Muscle of leg (tissue), 11 donors: ENCODE results near the gene HTRA3. TPM values are rescaled to one million over a fixed set of nuclear protein-coding genes. Genes with fewer than 3 reads are reported as not detected.
"Not testable (repeated sequence)": the region's sequence is repeated elsewhere in the genome, so short reads cannot be mapped to it uniquely, and the experiment has no call there.

Source experiments
- DNase-seq: peaks from one replicate; pipeline ENCODE4 v3.0.0; 2013
- H3K27ac ChIP-seq: one replicate; pipeline ENCODE4 v1.5.1; 2013; ENCODE audit warnings: mild to moderate bottlenecking, low read length, control low read depth
- H3K27me3 ChIP-seq: one replicate; pipeline ENCODE4 v1.6.1; 2013; ENCODE audit warnings: low read length; ENCODE audit not compliant: control insufficient read depth, insufficient read depth
- H3K36me3 ChIP-seq: one replicate; pipeline ENCODE4 v1.6.1; 2013; ENCODE audit warnings: low read length; ENCODE audit not compliant: control insufficient read depth, insufficient read depth
- H3K4me1 ChIP-seq: one replicate; pipeline ENCODE4 v1.6.1; 2013; ENCODE audit warnings: low read length; ENCODE audit not compliant: control insufficient read depth, insufficient read depth
- H3K4me3 ChIP-seq: one replicate; pipeline ENCODE4 v1.5.1; 2013; ENCODE audit warnings: low read length, control low read depth
- H3K9me3 ChIP-seq: replicated peaks from 2 replicates; pipeline ENCODE4 v1.6.1; 2013; ENCODE audit warnings: low read depth, low read length; ENCODE audit not compliant: control insufficient read depth
- WGBS: methylation state at CpG from one replicate; pipeline ENCODE4 v1.1.5; 2013; ENCODE audit warnings: missing lambda C conversion rate; ENCODE audit not compliant: insufficient coverage; 5-methylcytosine and 5-hydroxymethylcytosine counted together
- polyA plus RNA-seq, 8 donors: library from polyadenylated mRNA; unstranded; fragments of 120-200 nt; gene quantifications; one replicate each; pipeline versions ENCODE4 v1.2.1 to v1.2.3, GENCODE V29; 2013; ENCODE audit warnings: inconsistent platforms in 1 of 8, low replicate concordance in 1 of 8; ENCODE audit not compliant: insufficient read length in 8 of 8, insufficient read depth in 1 of 8
- total RNA-seq: library from RNA; stranded (reverse); fragments of 120-200 nt; gene quantifications from one replicate; pipeline ENCODE4 v1.2.4, GENCODE V29; 2013

HTRA3 gene
- total and polyA plus RNA-seq, 9 donors: 40.7 to 87.4 (median 61.2) TPM

DNA sequence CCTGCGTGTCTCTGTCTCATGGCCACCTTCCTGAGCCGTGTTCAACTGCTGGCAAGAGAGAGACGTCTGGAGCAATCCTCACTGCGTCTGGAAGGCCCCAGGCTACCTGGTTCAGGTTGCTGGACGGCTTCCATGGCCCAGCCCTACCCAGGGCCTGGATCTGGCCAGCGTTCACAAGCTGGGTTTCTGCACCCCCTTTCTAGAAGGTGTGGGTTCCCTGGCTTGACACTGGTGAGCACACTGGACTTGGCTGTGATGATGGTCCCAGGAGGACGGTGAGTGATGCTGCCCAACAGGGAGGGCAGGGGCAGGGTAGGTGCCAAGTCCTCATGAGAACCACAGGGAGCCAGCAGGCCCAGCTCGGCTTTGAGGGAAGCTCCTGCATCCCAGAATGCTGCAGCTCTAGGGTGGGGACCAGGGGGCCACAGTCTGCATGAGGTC, 63.4 kb downstream of the HTRA3 start:
- 77% methylated on average over 8 of the region's 8 CpGs for WGBS
- Histone ChIP-seq H3K36me3 (no peaks in the 10 kb centered on the region), H3K4me1 (peaks cover 22% of the 10 kb centered on the region), H3K27me3 (peaks cover 2% of the 10 kb centered on the region), H3K4me3 (no peak overlapping the region), H3K27ac (no peak overlapping the region), H3K9me3 (no peaks in the 10 kb centered on the region)
- no peak for DNase-seq

DNA sequence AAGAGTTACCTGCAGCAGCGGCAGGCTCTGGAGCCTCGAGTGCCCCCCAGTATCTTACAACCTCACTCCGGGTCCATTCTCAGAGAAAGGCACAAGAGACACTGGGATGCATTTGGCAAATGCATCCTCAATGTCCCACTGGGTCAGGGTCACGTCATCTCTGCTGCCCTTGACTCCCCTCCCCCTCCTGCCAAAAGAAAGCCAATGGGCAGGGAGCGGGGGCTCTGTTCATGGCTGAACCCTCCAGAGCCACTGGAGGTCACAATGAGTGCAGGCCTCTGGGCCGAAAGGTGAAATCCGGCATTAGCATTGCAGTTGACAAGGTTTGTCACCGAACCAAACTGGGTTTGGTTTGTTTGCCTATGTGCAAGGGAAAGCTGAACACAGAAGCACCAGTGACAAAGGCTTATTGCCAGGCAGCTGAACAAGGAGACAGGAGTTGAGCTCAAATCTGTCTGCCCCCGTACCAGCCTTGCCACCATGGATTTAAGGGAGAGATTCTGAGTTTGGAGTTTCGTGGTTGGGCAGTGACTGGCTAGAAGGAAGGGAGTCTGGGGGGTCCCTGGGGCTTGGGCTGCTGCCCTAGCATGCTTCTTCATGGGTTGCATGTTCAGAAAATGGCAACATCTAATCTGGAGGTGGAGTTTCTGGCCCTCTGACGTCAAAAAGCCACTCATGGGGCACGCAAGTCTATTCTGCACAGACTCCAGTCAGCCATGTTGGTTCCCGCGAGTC, 64.3 kb downstream of the HTRA3 start:
- no peak for DNase-seq
- no peaks in the 10 kb centered on the region for H3K36me3 ChIP-seq
- no peak overlapping the region for H3K27ac ChIP-seq
- no peaks in the 10 kb centered on the region for H3K9me3 ChIP-seq
- H3K4me3 ChIP-seq: no peak overlapping the region
- H3K4me1 ChIP-seq: peaks cover 22% of the 10 kb centered on the region
- WGBS: 85% methylated on average over 14 of the region's 14 CpGs
- H3K27me3 ChIP-seq: no peaks in the 10 kb centered on the region

DNA sequence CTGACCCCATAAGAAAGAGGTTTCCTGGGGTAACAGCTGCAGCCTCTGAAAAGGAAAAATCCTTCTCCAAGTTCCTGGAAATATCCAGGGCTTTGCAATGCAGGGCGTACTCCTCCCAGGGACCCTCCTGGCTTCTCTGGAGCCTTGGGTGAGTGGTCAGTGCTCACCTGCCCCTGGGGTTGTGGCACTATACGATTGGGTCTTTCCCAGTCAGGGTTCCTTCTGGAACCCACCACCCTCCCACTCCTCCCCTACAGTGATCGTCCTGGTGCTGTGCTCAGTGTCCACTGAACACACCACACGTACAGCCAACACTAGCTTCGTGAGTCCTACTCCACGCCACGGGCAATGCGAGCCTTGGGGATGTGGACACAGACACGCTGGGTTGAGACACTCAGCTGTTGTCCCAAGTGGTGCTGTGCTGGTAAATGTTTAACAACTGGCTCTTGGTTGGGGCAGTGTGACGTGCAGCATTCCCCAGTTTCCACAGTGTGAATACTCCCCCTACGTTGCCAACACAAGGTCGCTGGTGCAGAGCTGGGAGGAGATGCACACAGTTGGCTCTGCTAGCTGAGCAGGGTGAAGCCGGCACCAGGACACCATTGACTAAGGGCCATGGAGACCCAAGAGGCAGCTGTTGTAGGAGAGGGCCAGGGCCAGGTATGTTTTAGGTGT, 65.4 kb downstream of the HTRA3 start:
- WGBS: 92% methylated on average over 12 of the region's 13 CpGs
- H3K27me3 ChIP-seq: no peaks in the 10 kb centered on the region
- H3K9me3 ChIP-seq: no peaks in the 10 kb centered on the region
- no peak overlapping the region for H3K4me3 ChIP-seq
- peaks cover 17% of the 10 kb centered on the region for H3K4me1 ChIP-seq
- no peak overlapping the region for H3K27ac ChIP-seq
- no peak for DNase-seq
- H3K36me3 ChIP-seq: no peaks in the 10 kb centered on the region

DNA sequence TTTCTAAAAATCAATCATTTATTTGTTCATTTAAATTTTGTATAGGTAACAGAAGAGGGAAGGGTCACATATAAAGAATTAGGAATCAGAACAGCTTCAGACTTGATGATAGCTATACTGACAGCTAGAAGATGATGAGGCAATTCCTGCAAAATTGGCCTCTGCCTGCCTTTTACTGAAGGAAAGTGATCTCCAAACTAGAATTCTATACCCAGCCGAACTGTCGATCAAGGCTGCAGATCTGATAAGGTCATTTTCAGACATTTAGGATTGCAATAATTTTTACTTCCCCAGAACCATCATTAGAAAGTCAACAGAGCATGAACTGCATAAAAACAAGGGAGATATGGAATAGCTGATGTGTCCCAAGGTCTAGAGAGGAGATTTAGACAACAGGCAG, 66.3 kb downstream of the HTRA3 start:
- Histone ChIP-seq H3K27me3 (no peaks in the 10 kb centered on the region), H3K4me3 (no peak overlapping the region), H3K27ac (no peak overlapping the region), H3K36me3 (no peaks in the 10 kb centered on the region), H3K9me3 (no peaks in the 10 kb centered on the region), H3K4me1 (peaks cover 13% of the 10 kb centered on the region)
- 90% methylated on average over 2 of the region's 2 CpGs for WGBS
- DNase-seq: no peak

DNA sequence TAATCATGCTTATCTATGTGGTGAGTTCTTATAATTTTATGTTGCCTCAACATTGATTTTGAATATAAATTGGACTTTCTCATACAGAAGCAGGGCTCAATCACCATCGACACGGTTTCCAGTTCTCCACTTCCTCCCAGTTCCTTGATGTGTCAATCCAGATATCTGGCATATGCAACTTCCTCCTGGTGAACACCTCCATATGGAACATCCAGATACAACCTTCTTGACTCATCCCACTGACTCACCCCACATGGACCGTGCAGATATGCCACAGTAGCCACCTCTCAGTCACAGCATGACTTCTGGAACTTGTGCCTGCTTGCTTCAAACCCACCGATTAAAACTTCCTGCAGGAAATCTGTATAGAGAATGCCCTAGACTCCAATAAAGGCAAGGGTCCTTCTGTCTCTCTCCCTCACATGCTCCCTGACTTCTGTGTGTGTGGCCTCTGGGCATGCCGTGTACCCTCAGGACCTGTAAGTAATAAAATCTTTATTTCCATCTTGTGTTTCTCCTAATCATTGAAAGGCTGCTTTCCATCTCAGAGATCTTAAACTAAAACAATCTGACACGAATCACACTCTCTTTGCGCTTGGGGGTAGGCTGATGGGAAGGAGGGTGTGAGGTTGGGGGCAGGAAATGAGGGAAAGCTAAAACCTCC, 67.0 kb downstream of the HTRA3 start:
- Histone ChIP-seq H3K4me3 (no peak overlapping the region), H3K27ac (no peak overlapping the region), H3K27me3 (no peaks in the 10 kb centered on the region), H3K4me1 (peaks cover 13% of the 10 kb centered on the region), H3K36me3 (no peaks in the 10 kb centered on the region), H3K9me3 (no peaks in the 10 kb centered on the region)
- 85% methylated on average over 5 of the region's 7 CpGs for WGBS
- no peak for DNase-seq

DNA sequence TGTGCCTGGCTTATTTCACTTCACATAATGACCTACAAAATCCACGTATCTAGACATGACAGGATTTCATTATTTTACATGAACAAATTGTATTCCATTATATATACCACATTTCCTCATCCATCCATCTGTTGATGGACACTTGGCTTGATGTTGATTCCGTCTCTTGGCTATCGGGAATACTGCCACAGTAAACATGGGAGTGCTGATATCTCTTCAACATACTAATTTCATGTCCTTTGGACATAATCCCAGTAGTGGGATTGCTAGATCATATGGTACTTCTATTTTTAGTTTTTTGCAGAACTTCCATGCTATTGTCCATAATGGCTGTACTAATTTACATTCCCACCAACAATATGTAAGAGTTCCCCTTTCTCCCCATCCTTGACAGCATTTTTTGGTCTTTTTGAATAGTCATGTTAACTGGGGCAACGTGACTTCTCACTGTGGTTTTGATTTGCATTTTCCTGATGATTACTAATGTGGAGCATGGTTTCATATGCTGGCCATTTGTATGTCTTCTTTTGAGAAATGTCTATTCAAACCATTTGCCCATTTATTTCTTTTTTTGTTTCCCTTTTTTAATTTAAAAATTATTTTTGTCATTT, 68.9 kb downstream of the HTRA3 start:
- whole genome bisulfite sequencing: no CpG with 5 or more reads among the region's 4 CpGs
- peaks cover 26% of the 10 kb centered on the region for H3K4me1 ChIP-seq
- H3K9me3 ChIP-seq: no peaks in the 10 kb centered on the region
- H3K27me3 ChIP-seq: no peaks in the 10 kb centered on the region
- H3K27ac ChIP-seq: no peak overlapping the region
- DNase-seq: no peak
- H3K4me3 ChIP-seq: no peak overlapping the region
- no peaks in the 10 kb centered on the region for H3K36me3 ChIP-seq

DNA sequence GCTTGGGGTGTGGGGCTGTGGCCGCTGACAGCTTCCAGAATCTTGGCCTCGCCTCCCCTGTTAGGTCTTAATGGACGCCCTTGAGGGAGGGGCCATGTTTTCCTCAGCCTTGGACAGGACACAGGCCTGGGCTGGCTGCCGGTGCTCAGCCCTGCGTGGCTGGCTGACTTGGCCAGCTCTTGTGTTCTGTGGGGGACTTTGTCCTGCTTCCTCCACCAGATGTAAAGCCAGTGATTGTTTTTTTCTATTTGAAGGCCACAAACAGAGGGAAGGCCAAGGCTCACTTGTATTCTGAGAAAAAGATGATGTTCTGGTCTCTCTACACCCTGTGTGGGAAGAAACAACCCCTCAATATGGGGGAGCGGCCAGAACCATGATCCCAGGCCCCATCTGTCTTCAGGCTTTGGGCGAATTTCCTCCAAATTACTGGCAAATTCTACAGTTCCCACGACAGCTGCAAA, 71.3 kb downstream of the HTRA3 start:
- H3K27ac ChIP-seq: peak overlapping the region; percentile 83
- peaks cover 38% of the 10 kb centered on the region for H3K4me1 ChIP-seq
- DNase-seq: peak; percentile 99
- WGBS: 0% methylated on average over 3 of the region's 8 CpGs
- H3K4me3 ChIP-seq: no peak overlapping the region
- H3K27me3 ChIP-seq: no peaks in the 10 kb centered on the region
- H3K36me3 ChIP-seq: no peaks in the 10 kb centered on the region
- no peaks in the 10 kb centered on the region for H3K9me3 ChIP-seq

DNA sequence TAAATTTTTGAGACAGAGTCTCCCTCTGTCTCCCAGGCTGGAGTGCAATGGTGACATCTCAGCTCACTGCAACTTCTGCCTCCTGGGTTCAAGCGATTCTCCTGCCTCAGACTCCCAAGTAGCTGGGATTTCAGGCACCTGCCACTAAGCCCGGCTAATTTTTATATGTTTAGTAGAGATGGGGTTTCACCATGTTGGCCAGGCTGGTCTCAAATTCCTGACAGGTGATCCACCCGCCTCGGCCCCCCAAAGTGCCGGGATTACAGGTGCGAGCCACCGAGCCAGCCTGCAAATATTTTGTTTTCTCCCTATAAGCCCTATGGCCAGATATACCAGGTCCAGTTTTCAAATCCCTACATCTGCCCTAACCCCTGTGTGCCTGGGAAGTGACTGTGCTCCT, 71.7 kb downstream of the HTRA3 start:
- not testable (repeated sequence) for H3K27me3 ChIP-seq, DNase-seq, H3K4me3 ChIP-seq, H3K36me3 ChIP-seq, H3K9me3 ChIP-seq
- H3K27ac ChIP-seq: peak overlapping the region; percentile 83
- WGBS: no CpG with 5 or more reads among the region's 7 CpGs
- peaks cover 38% of the 10 kb centered on the region for H3K4me1 ChIP-seq

DNA sequence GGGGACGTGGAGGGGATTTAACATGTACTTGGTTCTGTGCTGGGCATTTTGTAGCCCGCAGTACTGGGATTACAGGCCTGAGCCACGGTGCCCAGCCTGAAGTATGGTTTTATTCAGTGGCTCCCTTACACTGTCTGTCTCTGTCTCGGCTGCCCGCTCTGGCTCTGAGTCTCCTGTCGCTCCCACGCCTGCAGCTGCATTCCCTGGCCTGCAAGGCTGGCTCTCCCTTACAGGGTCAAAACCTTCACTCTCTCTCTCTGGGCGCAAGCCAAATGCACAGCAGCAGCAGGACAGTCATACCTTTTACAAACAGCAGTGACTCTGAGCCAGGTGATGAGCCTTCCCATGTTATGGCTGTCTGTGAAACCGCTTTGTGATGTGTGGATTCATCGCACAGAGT, 72.1 kb downstream of the HTRA3 start:
- peak; percentile 78 for DNase-seq
- peak overlapping the region; percentile 83 for H3K27ac ChIP-seq

More for the DNA sequence above, 72.1 kb downstream of the HTRA3 start:
- Histone ChIP-seq H3K36me3 (no peaks in the 10 kb centered on the region), H3K4me3 (no peak overlapping the region), H3K9me3 (no peaks in the 10 kb centered on the region), H3K27me3 (no peaks in the 10 kb centered on the region), H3K4me1 (peaks cover 39% of the 10 kb centered on the region)
- WGBS: 35% methylated on average over 8 of the region's 10 CpGs
